GM12878 (cell line): ENCODE data around the gene HSF4. TPM values are rescaled to one million over a fixed set of nuclear protein-coding genes. Genes with fewer than 3 reads are reported as not detected.

Source experiments
- ATF7 ChIP-seq: fragments of 450-650 bp; IDR thresholded peaks from 2 replicates; pipeline ENCODE4 v1.6.1; 2016; ENCODE audit warnings: low read depth, mild to moderate bottlenecking
- CBFB ChIP-seq: IDR thresholded peaks from 2 replicates; pipeline ENCODE4 v1.6.1; 2016; ENCODE audit warnings: antibody characterized with exemption, low read depth
- CBX3 ChIP-seq: fragments of 200-600 bp; sonication (generic); IDR thresholded peaks from 2 replicates; pipeline ENCODE4 v1.6.1; 2016; ENCODE audit warnings: low read depth, borderline replicate concordance
- CBX5 ChIP-seq: sonication (generic); IDR thresholded peaks from 2 replicates; pipeline ENCODE4 v1.6.1; 2016; ENCODE audit warnings: low read depth, moderate library complexity, mild to moderate bottlenecking, inconsistent platforms
- CHD1 ChIP-seq: IDR thresholded peaks from 2 replicates; pipeline ENCODE4 v1.6.1; 2012; ENCODE audit warnings: low read depth, low read length, improper control_type of control experiment
- CHD4 ChIP-seq: fragments of 200-600 bp; sonication (generic); IDR thresholded peaks from 2 replicates; pipeline ENCODE4 v1.6.1; 2016; ENCODE audit warnings: mild to moderate bottlenecking
- EGR1 ChIP-seq, 2 experiments: IDR thresholded peaks; 1 replicate in 1 of 2; 2 replicates in 1 of 2; pipeline ENCODE4 v1.6.1; 2011 to 2012; ENCODE audit warnings: low read depth in 2 of 2, low read length in 2 of 2, borderline replicate concordance in 1 of 2, mild to moderate bottlenecking in 1 of 2, moderate library complexity in 1 of 2
- ETV6 ChIP-seq, 2 experiments: fragments of 450-650 bp in 1 of 2; IDR thresholded peaks in 1 of 2; conservative IDR thresholded peaks in 1 of 2; 2 replicates each; pipeline ENCODE4 v1.6.1; 2014; ENCODE audit warnings: antibody characterized with exemption in 1 of 2, borderline replicate concordance in 1 of 2, low read depth in 1 of 2, mild to moderate bottlenecking in 1 of 2, moderate library complexity in 1 of 2
- GATAD2B ChIP-seq: fragments of 450-650 bp; conservative IDR thresholded peaks from 2 replicates; pipeline ENCODE4 v1.6.1; 2017; ENCODE audit warnings: low read depth, mild to moderate bottlenecking, moderate library complexity
- HDAC6 ChIP-seq: fragments of 200-600 bp; sonication (generic); IDR thresholded peaks from one replicate; pipeline ENCODE4 v1.8.0; 2017; ENCODE audit warnings: antibody characterized with exemption; ENCODE audit not compliant: unreplicated experiment
- HSF1 ChIP-seq: fragments of 150-350 bp; IDR thresholded peaks from 2 replicates; pipeline ENCODE4 v1.6.1; 2014; ENCODE audit warnings: mild to moderate bottlenecking, low read depth, low read length
- IKZF2 ChIP-seq, 2 experiments: fragments of 450-650 bp; IDR thresholded peaks; 2 replicates each; pipeline ENCODE4 v1.6.1; 2017; ENCODE audit warnings: mild to moderate bottlenecking in 2 of 2, moderate library complexity in 2 of 2
- MLLT1 ChIP-seq: fragments of 450-650 bp; IDR thresholded peaks from 2 replicates; pipeline ENCODE4 v1.6.1; 2016; ENCODE audit warnings: mild to moderate bottlenecking
- MXI1 ChIP-seq: fragments of 150-350 bp; IDR thresholded peaks from 2 replicates; pipeline ENCODE4 v1.6.1; 2011; ENCODE audit warnings: low read depth, mild to moderate bottlenecking, inconsistent platforms, low read length, improper control_type of control experiment
- MYB ChIP-seq: fragments of 150-350 bp; IDR thresholded peaks from 2 replicates; pipeline ENCODE4 v1.6.1; 2014; ENCODE audit warnings: mild to moderate bottlenecking, low read depth, low read length, borderline replicate concordance
- NR2C2 ChIP-seq: IDR thresholded peaks from 2 replicates; pipeline ENCODE4 v1.6.1; 2011; ENCODE audit warnings: borderline replicate concordance, low read depth; ENCODE audit not compliant: control insufficient read depth, insufficient read length
- POLR2A ChIP-seq: IDR thresholded peaks from 2 replicates; pipeline ENCODE4 v1.6.1; 2011; ENCODE audit warnings: low read depth, mild to moderate bottlenecking, low read length
- RAD51 ChIP-seq: fragments of 450-650 bp; IDR thresholded peaks from 2 replicates; pipeline ENCODE4 v1.6.1; 2016; ENCODE audit warnings: moderate library complexity, mild to moderate bottlenecking, inconsistent platforms
- RB1 ChIP-seq: fragments of 450-650 bp; formaldehyde crosslinking; IDR thresholded peaks from 2 replicates; pipeline ENCODE4 v1.6.1; 2017; ENCODE audit warnings: mild to moderate bottlenecking, borderline replicate concordance
- RBBP5 ChIP-seq: fragments of 200-600 bp; sonication (generic); conservative IDR thresholded peaks from 2 replicates; pipeline ENCODE4 v1.6.1; 2016
- SRF ChIP-seq, 2 experiments: IDR thresholded peaks; 2 replicates each; pipeline ENCODE4 v1.6.1; 2011; ENCODE audit warnings: low read depth in 2 of 2, low read length in 2 of 2, mild to moderate bottlenecking in 1 of 2, moderate library complexity in 1 of 2
- ZNF274 ChIP-seq: IDR thresholded peaks from one replicate; pipeline ENCODE4 v1.8.0; 2011; ENCODE audit not compliant: insufficient read length, insufficient read depth
- ZNF592 ChIP-seq: fragments of 450-650 bp; IDR thresholded peaks from 2 replicates; pipeline ENCODE4 v1.6.1; 2017; ENCODE audit warnings: mild to moderate bottlenecking, moderate library complexity
- polyA plus RNA-seq, 11 experiments: library from polyadenylated mRNA; depleted of rRNA in 4 of 11; unstranded in 6 of 11; stranded (reverse) in 5 of 11; fragments of >200 nt; fragmentation: Nextera tagmentation in 4 of 11; fragmentation: Illumina TruSeq in 1 of 11; extraction: Ambion mirVana in 4 of 11; extraction: Trizol in 1 of 11; gene quantifications; 1 replicate in 1 of 11; 2 replicates in 10 of 11; pipeline versions ENCODE4 v1.2.1 to v1.2.3, GENCODE V29; 2011 to 2016; ENCODE audit warnings: inconsistent platforms in 2 of 11, missing spikeins in 2 of 11, low read depth in 1 of 11
- total RNA-seq, 4 experiments: library from RNA; depleted of rRNA in 3 of 4; stranded (reverse); fragments of >200 nt in 3 of 4; fragmentation: Illumina TruSeq in 1 of 4; extraction: Trizol in 1 of 4; gene quantifications; 2 replicates each; pipeline versions ENCODE4 v1.2.1 to v1.2.3, GENCODE V29; 2013 to 2021

Gene HSF4
- total and polyA plus RNA-seq, 10 of the 15 experiments (the other 5 are each of a cell fraction or from before 2014, with no cell fraction given) = 0.31 to 9.9 (median 2.6) TPM; not detected in 1

DNA sequence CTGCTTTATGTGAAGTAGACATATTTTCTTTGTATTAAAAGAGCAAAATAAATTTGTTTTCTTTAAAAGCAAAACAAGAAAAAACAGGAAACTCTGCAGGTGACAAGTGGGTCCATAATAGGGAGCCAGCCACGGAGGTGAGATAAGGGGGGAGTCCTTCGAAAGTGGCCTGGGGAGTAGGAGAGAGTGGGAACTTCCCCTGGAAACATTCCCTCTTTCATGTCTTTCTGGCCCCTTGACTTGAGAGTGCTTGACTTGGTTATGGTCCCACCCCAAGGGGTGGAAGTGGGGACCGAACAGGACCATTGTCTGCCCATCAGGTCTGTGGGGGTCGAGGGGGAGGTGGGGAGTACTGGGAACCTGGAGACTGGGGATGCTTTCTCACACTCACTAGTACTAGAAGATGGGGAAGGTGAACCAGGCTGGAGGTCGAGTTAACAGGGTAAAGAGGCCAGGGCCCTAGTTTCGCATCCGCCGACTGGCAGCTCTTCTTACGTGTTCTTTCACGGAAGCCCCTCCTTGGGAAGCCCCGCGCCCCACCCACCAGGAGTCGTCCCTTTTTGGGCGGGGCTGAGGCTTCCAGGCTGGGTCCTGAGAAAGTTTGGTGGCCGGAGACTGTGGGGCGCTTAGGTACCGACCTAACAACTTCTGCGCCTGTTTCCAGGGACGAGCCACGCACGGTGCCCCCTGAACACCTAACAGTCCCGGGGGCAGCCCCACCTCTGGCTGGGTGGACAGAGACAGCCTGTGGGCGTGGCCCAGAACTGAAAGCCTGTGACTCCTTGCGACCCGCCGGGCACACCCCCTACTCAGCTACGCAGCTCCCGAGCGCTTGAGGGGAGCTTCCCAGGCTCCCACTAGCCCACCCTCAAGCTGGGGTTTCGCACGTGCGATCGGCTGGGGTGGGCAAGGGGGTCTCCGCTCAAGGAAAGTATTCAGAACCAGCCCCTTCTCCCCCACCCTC lies 5.6 kb upstream of the HSF4 start (continued):
- no peak for TF ChIP-seq ZNF592
- no peak for TF ChIP-seq RBBP5
- no peak for TF ChIP-seq ZNF274
- 0 out of 2 replicates have a peak, but pooled peaks have one; percentile 47 for TF ChIP-seq CHD1
- peak in 1 of 2 experiments; percentile 38; a peak in 1 of 3 replicates for TF ChIP-seq EGR1 (IDR thresholded peaks at IDR 0.05; ENCODE audit: borderline replicate concordance in 1 of 2, low read depth in 2 of 2, low read length in 2 of 2)
- TF ChIP-seq CBX3 = no peak
- peak; percentile 22; the same call in 1 of the 2 replicates for TF ChIP-seq MXI1
- TF ChIP-seq POLR2A = peak; percentile 6; the same call in 1 of the 2 replicates
- TF ChIP-seq NR2C2 = no peak
- TF ChIP-seq ETV6 (conservative IDR thresholded peaks at IDR 0.05 in 1 of 2, IDR thresholded peaks at IDR 0.05 in 1 of 2; ENCODE audit: borderline replicate concordance in 1 of 2, low read depth in 1 of 2) = no peak
- TF ChIP-seq GATAD2B = 0 out of 2 replicates have a peak, but pooled peaks have one; percentile 1
- TF ChIP-seq CHD4 = no peak
- no peak for TF ChIP-seq MLLT1
- TF ChIP-seq RAD51 = no peak
- no peak for TF ChIP-seq MYB
- peak; percentile 48; the same call in 1 of the 2 replicates for TF ChIP-seq CBFB
- TF ChIP-seq ATF7 = no peak; the same call in 1 of the 2 replicates
- peak in 1 of 2 experiments; percentile 56; a peak in 1 of 4 replicates for TF ChIP-seq IKZF2 (IDR thresholded peaks at IDR 0.05)
- no peak for TF ChIP-seq CBX5
- no peak for TF ChIP-seq SRF (IDR thresholded peaks at IDR 0.05; ENCODE audit: low read depth in 2 of 2, low read length in 2 of 2)
- no peak for TF ChIP-seq HSF1
- TF ChIP-seq RB1 = no peak
- no peak for TF ChIP-seq HDAC6
